Ureter (tissue), 1 donor: ENCODE measurements around the gene OR5B17. TPM values are rescaled to one million over a fixed set of nuclear protein-coding genes. Genes with fewer than 3 reads are reported as not detected.
"Not testable (repeated sequence)": the region's sequence is repeated elsewhere in the genome, so short reads cannot be mapped to it uniquely, and the experiment has no call there.

Source experiments
- DNase-seq: peaks from one replicate; pipeline ENCODE4 v3.0.0-alpha.2; 2020; ENCODE audit warnings: low spot score
- total RNA-seq: library from RNA; stranded (reverse); gene quantifications from one replicate; pipeline ENCODE4 v1.2.4, GENCODE V29; 2023
- donor health status: DM: yes; HTN: yes; CAD: no.

OR5B17 gene
- total RNA-seq, result not detected

DNA sequence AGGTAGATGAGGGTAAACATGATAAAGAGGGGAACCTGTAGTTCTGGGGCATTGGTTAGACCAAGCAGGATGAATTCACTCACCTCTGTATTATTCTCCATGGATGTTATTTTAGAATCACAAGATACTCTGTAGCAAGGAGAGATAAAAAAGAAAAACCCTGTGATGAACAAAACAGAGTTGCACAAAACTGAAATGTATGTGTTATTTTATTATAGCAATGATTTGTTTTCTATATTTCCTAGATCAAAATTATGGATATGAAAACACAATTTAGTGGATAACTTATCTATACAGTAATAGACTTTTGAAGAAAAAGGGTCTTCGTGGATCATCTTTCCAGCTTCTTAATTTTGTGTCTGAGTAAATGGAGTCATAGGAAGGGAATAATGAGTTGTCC, at the start of gene OR5B17:
TSS of gene OR5B17 (minus strand) at position 101 of the 400 bp plus-strand sequence. CDS start at position 101, 0 bp downstream.
- no peak for DNase-seq

GRCh38 chr11:58406774-58407173, 47.9 kb upstream of the OR5B17 start, which contains the start of gene OR5B3:
Gene OR5B3, minus strand, starts transcription at chr11:58406874. Its CDS starts 3,465 bp downstream, at chr11:58403409.
- no peak for DNase-seq

GRCh38 chr11:58399622-58400021, 40.8 kb upstream of the OR5B17 start:
- DNase-seq, result not testable (repeated sequence)

GRCh38 chr11:58395581-58395980, 36.7 kb upstream of the OR5B17 start:
- DNase-seq, result no peak

DNA sequence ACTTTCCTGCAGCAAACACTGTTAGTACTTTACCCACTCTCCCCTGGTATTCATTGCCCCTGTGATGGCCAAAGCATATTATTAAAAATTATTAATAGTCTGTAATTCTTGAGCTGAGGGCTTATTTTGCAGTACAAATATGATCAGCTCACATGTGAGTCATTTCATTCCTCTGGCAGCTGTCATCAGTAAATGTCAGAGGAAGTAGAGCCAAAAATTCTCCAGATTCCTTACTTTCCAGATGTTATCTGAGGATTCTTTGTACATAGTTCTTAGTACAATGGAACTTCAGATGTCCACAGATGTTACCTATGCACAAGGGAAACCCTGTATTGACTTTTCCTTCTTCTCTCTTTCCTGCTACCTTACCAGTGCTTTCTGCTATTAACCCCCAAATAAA, 35.3 kb upstream of the OR5B17 start:
- no peak for DNase-seq

DNA sequence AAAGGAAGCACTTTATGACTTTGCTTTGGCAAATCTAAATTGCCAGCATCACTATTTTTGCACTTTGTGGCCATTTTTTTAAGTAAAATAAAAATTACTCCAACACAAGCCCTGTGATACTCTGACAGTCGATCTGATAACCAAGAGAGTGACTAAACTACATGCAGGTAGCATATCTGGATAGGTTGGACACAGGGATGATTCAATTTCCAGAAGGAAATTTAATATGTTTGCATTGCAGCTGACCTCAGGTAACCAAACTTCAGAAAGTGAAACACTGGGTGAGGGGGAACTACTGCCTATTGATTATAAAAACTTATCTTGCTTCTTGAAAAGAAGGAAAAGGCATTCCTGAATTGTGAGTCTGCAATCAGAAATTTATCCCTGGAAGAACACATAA, 33.9 kb upstream of the OR5B17 start:
- no peak for DNase-seq

DNA sequence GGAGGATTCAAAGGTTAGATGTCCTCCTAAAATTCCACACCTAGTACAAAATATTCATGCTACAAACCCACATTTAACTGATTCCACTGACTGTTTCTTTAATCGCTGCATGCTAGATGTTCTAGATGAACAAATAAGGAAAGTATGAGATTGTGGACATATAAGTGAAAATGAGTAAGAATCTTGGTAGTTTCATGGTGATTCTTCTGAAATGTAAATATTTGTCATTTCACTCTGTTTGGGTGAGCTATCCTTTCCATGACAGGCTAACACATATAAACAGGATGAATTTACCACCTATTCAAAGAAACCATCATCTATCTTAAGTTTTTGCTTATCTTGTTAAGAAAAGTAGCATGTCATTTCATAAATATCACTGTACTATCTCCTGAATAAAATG, 33.0 kb upstream of the OR5B17 start:
- DNase-seq, result no peak

GRCh38 chr11:58390551-58391063, 31.7 kb upstream of the OR5B17 start:
- no peak for DNase-seq

GRCh38 chr11:58354727-58355126, 4.1 kb downstream of the OR5B17 start:
- no peak for DNase-seq

DNA sequence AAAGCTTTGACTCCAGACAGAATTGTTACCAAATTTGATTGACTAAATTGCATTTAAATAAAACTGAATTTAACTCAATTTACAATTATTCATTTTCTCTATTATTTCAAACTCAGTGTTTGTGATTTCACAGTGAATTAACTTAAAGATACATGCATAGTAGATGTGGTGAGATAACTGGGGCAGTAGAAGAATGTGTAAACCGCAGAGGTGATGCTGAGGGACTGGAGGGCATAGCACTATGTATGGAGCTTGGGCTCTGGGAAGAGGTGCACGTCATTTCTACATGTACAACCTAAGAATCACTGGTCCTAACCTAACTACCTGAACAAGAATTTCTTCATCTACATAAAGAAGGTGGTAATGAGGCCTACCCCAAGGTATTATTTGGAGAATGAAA, 13.7 kb downstream of the OR5B17 start:
- DNase-seq, result no peak

- no peak for DNase-seq
Observed at GRCh38 chr11:58334708-58335107, 24.2 kb downstream of the OR5B17 start.

DNA sequence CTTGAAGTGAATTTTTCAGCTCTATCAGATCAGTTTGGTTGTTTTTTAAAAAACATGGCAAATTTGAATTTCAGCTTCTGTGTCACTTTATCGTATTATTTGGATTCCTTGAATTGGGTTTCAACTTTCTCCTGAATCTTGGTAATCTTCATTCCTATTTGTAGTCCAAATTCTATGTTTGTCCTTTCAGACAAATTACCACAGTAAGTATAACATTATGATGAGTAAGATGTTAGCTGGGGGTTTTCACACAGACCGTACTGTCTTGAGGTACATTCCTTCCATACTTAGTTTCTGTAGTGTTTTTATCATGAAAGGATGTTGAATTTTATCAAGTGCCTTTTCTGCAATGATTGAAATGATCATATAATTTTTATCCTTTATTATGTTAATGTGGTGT, 28.0 kb downstream of the OR5B17 start:
- DNase-seq, result no peak

DNA sequence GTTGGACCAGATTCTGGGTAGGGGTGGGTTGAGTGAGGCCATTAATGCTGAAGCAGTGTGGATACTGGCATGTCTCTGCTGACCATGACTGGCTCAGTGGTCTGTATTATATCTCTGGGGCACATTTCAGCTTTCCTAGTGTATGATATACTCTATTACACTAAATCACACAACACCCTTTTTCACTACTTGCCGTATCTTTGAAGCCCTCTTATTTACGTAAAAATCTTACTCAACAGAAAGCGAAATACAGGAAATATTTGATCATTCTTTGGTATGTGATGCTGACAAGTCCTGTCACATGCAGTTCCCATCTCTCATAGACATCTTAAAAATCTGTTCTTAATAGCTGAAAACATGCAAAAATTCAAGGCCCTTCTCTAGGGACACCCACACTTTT, 40.3 kb downstream of the OR5B17 start:
- DNase-seq, result no peak

DNA sequence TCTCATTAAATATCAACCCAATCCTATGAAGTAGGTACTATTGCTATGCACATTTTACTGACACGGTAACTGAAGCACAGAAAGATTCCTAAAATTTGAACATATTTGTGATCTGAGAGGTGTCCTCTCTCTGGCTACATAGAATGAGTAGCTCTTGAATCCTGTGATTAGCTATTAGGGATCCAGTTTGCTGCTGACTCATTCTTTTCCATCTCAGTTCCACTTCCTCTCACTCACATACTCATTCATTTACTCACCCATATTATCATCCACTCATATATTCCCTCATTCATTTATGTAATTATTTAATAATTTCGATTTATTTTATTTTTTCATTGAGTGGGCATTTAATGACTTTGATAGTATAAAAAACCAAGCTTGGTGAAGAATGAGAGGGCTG, 42.7 kb downstream of the OR5B17 start:
- DNase-seq, result no peak

Other genes starting within 250 kb of the OR5B17 start
- not detected for gene OR9I1, start 233.5 kb downstream of the OR5B17 start, total RNA-seq
- not detected for gene OR9Q2, start 170.0 kb downstream of the OR5B17 start, total RNA-seq
- gene OR1S2, start 154.9 kb downstream of the OR5B17 start, total RNA-seq, result not detected
- not detected for gene OR1S1, start 146.3 kb downstream of the OR5B17 start, total RNA-seq
- gene OR10Q1, start 130.2 kb downstream of the OR5B17 start, total RNA-seq, result not detected
- not detected for gene OR10W1, start 90.8 kb downstream of the OR5B17 start, total RNA-seq
- gene OR5B3, start 47.8 kb upstream of the OR5B17 start, total RNA-seq, result not detected
- gene OR5B2, start 69.1 kb upstream of the OR5B17 start, total RNA-seq, result not detected
- not detected for gene OR5B12, start 83.2 kb upstream of the OR5B17 start, total RNA-seq
- gene OR5B21, start 149.0 kb upstream of the OR5B17 start, total RNA-seq, result not detected
- 14.7 TPM for gene LPXN, start 216.8 kb upstream of the OR5B17 start, total RNA-seq
- 48.6 TPM for gene ZFP91, start 220.0 kb upstream of the OR5B17 start, total RNA-seq